NCI-H345 treated with DMSO at 0.1 percent for 48 hours (cell line): ENCODE measurements around the gene RAB11FIP3.
A peak's percentile ranks its signal among the peaks of the same experiment; 100 is the strongest.

Experiments
- DNase-seq: peaks from one replicate; lab custom pipeline; 2025; ENCODE audit not compliant: unreplicated experiment; lab: John Stamatoyannopoulos, UW

RAB11FIP3 gene

DNA sequence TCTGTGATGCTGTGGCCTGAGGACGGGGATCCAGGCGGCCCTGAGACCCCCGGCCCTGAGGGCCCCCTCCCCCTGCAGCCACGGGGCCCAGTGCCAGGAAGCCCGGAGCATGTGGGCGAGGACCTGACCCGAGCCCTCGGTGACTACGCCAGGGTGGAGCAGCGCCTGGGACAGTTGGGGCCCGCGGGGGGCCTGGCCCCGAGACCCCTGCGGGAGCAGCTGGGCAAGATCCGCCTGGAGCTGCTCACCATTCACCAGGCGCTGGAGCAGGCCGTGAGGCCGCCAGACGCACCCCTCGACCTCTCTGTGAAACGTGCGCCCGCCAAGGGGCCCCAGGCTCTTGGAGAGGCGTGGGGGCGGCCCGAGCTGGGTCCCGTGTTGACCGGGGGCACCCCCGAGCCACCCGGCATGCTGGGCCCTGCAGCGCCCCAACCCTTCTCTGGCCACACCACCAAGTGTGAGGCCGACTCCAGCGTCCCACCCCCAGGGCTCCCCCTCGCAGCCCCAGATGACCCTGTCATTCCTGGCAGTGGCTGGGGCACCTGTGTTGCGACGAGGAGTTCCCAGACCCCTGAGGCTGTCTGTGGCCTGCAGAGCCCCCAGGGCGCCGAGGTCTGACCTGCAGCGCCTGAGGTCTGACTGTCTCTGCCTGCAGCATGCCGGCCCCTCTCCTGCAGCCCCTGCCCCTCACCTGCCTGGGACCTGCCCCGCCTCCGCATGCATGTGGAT, 139.4 kb downstream of the RAB11FIP3 start:
- DNase-seq: no peak

DNA sequence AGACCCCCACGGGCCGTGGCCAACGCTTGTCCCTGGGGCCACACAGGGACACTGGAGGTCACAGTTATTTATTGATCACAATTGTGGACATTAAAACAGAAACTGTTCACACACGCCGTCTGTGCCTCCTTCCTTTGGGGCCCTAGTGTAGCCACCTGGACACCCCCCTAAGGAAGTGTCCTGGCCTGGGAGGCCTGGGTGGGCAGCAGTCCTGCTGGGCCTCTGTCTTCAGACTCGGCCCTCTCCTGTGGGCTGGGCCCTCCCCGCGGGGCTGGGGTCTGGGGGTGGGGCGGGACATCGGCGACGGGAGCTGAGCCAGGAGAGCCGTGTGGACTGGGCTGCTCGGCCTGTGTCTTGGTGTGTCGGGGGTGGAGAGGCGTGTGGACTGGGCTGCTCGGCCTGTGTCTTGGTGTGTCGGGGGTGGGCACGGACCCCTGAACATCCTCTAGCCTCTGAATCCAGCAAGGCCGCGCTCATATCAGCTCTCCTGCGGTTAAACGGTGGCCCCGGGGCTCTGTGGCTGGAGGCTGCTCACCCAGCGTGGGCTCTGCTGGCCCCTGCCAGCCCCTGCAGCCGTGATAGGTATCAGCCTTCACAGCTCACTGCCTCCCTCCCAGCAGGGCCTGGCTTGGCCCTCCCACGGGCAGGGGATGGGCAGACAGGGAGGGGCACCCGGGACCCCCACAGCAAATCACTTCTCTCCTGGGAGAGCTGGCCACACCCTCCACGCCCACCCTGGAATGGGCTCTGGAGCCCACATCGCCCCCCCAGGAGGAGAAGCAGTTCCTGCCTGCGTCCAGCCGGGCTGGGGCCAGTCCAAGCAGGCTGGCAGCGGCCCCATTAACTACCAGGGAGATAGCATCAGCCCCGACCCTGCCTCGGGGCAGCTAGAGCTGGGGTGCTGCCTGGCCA, 140.2 kb downstream of the RAB11FIP3 start:
- DNase-seq: no peak

DNA sequence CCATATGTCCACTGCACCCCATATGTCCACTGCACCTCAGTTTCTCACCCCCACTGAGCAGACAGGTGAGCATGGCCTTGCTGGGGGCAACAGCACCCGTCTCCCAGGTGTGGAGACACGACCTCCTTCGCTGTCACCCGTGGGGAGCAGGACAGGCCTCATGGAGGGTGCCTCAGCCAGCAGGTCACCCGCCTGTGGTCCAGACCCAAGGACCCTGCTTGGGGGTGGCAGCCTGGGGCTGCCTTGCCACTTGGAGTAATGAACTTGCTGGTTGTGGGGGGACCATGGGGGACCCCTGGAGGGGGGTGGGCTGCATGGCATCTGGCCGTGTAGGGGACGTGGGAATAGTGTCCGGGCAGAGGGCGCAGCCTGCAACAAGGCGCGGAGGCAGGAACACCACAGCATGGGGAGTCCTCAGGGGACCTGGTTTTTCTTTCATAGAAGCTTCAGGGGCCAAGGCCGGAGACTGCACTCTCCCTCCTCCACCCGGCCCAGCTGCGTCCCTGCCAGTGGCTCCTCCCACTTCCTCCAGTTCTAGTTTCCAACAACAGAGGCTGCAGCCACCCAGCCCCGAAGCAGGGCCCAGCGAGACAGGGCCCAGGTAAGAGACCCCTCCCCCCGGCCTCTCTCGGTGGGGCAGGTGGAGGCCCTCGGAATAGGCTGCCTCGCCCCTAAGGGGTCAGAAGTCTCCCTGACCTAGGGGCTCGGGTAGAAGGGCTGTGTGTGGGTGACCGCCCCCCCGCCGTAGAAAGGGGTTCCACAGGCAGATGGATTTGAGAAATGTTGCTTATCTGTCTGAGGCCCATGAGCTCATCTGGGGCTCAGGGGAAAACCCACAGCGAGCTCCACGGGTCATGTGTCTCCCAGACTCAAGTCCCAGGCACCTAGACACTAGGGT, 141.3 kb downstream of the RAB11FIP3 start, which contains the start of gene NHLRC4:
TSS of gene NHLRC4 (plus strand) at position 531 of the 898 bp plus-strand sequence. CDS start 1,043 bp downstream, outside the sequence.
- DNase-seq: no peak

DNA sequence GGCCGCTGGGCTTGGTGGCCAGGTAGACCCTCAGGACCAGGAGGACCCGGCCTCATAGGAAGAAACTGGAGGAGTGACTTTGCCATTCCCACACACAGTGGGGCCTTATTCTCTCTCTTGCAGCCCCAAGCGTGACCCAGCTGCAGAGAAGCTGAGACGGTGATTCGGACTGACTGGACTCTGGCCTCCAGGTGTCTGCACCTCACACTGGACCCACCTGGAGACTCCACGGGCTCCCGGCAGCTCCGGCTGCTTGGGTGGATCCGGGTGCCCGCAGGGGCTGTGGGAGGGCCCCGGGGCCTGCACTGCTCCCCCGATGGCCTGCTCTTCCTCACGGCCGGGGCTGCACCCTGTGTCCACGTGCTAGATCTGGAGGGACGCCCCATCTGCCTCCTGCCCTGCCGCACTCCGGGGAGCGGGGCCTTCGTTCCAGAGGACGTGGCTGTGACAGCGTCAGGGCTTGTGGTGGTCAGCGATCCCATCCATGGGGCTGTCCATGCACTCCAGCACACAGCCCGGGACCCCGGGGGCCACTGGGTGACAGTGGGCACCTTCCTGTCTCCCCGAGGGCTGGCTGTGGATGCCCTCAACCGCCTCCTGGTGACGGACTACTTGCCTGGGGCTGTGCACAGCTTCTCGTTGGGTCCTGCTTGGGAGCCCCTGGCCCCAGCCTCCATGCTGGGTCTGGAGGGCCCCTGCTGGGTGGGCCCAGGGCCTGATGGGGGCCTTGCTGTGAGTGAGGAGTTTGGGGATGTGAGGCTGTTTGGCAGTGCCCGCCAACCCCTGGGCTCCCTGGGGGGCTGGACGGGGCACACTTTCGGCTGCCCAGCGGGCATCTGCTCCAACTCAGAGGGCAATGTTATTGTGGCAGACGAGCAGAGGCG, 142.2 kb downstream of the RAB11FIP3 start:
- DNase-seq: no peak

DNA sequence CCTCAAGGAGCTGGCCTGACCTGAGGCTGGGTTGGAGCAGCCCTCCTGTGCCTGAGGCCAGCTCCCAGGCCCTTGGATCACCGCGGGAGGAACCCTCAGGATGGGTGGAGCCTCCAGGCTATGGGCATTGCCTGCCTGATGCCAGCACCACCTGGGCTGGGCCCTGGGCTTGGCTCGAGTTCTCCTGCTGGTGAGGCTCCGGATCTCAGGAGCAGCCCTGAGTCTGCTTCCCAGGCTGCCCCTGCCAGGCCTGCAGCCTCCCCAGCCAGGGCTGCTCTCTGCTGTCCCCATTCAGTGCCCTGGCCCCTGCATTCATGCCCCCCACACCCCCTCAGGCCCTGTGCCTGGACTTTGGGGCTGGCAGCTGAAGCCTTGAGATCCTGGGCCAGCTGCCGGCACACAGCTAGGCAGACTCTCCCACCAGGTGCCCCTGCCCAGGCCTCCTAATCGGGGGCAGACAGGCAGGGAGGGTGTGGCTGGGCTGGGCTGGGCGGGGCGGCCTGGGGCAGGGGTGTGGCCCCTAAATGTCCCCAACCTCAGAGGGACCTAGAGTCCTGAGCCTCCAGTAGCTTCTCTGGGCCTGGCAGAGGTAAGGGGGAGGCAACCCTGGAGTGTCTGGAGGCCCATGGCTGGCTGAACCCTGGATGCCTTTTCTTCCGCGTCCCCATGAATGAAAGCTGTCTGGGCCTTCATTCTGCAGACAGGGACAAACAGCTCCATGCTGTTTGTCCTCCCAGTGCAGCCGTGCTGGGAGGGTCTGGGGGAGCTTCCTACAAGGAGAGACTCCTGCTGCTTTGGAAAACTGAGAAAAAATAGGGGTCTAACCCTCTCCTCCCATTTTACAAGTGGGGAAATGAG, 143.2 kb downstream of the RAB11FIP3 start:
- DNase-seq: no peak

DNA sequence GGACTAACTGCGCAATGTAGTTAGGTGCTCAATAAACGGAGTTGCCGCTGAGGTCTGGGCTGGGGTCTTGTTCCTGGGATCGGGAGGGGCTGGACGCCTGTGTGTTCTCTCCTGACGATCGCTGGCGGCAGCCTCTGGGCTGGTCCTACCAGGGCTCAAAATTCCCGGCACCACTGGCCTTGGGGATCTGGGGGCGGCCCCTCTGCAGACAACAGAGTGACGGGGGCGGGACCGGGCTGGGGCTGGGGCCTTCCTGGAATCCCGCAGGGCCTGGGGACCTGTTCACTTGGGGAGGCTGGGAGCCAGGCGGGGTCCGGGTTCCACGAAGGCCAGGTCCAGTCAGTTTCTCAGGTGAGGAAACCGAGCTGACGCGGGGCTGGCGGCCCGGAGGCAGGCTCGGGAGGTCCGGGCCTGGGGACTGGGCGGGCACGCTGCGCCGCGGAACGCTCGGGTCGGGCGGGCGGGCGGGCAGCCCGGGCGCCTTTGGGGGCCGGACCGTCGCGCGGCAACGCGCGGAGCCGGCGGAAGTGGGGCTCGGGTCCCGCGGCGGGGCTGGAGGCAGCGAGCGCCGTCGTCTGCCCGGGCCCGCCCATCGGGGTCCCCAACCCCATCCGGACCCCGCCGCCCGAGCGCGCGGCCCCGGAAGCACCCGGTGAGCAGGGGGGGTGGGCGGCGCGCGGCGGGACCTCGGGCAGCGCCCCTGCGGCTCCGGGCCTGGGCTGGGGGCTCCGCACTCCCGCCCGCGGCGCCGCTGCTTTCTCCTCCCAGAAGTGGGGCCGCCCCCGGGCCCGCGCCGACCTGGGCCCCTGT, 144.2 kb downstream of the RAB11FIP3 start, which contains the start of gene PIGQ:
TSS of gene PIGQ (plus strand) at position 524 of the 810 bp plus-strand sequence. CDS start 4,107 bp downstream, outside the sequence.
- DNase-seq: peak; percentile 46
